ENCODE results near the gene ZNF385B.

The ZNF385B gene

DNA sequence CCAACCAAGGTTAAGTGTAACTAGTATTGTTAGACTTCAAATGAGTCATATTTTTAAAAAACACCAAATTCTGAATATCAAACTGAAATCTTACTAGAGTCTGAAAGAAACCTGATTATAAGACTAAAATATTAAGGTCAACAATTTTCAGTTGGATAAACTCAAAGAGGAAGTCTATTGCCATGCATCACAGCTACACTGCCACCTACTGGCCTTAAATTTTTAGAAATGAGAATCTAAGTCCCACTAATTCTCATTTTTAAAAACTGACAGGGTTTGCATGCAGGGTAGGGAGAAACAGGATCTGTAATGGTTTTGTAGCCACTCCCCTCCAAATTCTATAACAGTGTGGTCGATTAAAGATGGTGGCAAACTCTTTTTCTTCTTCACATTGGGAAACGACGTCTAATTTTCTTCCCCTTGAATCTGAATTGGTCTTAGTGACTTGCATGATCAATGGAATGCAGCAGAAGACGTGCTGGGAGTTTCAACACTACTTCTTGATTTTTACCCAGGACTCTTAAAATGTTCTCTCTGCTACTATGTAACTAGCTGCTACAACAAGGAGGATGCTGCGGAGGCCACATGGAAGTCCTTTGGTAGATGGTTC lies 420.7 kb downstream of the ZNF385B start:
- DNase-seq (ENCODE audit: low read depth): no peak

DNA sequence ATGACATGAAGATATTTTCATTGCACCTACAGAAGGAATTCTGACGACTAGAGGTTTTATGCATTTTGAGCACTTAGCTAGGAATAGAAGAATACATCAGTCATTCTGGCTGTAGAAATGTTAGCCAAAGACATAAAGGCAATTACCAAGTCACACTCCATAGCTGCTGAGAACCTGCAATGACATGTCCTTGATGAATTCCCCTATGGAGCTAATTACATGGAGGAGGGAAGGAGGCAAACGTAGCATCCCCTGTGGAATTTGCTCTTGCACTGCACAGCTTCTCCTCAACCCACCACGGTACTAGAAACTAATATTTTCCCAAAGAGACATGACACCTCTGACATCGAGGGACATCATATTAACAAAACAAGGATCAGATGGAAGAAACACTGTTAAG lies 422.8 kb downstream of the ZNF385B start:
- no peak for DNase-seq (ENCODE audit: low read depth)

DNA sequence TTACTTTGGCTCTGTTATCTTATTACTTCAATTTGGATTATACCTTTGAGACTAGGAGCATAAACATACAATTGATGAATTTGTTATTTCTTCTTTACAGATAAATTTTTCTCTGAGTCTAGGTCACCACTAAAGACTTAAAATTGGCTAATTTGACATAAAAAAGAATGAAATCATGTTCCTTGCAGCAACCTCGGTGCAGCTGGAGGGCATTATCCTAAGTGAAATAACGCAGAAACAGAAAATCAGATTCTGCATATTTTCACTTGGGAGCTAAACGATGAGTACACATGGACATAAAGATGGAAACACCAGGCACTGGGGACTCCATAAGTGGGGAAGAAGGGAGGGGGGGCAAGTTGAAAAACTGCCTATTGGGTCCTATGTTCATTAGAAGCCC lies 424.0 kb downstream of the ZNF385B start:
- DNase-seq (ENCODE audit: low read depth): no peak

DNA sequence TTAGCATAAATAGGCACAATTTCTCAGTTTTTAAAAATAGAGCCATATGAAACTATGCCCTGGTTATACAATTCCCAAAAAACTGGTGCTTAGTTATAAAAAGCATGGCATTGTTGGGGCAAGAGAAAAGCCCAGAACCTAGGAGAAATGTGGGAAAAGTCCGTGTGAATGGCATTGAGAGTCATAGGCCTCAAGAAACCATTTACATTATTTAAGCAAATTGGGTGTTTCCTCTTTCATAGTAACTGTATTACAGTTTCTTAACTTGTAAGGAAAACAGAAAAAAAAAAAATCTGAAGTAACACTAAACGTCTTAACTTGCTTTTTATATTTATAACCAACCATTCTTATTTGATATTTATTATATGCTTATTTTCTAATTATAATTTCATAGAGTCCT lies 425.8 kb downstream of the ZNF385B start:
- DNase-seq (ENCODE audit: low read depth): no peak

DNA sequence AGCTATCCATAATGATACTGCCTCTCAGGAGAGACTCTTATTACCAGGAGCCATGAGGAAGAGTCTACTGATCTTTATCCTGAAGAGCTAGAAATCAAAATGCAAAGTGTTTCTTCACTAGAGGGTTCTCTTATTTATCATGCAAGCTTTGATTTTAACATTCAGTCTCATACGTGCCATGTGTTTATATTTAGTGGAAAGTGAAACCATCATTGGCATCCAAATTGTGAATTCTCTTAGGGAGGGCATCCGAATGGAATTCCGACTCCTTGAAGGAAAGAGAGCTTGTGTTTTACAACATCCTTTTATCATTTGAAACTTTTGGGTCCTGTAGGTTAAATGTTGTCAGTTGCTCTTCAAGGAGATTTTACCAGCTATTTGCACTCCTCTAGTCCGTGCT lies 426.4 kb downstream of the ZNF385B start:
- no peak for DNase-seq (ENCODE audit: low read depth)

DNA sequence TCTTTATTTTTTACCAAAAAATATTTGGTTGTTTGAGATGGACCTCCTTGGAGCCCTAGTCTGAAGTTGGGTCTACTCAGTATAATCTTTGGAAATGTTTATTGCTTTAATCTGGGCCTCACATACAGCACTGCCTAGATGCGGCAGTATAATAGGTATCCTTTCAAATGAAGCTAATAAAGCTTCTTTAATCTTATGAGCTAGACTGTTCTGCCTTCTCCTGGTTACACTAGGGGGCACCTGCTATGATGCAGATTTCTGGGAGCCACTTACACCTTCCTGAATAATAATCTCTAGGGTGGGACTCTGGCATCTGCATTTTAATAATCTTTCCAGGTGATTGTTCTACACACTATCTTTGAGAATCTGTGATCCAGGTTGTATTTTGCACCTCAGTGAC lies 427.1 kb downstream of the ZNF385B start:
- no peak for DNase-seq (ENCODE audit: low read depth)

DNA sequence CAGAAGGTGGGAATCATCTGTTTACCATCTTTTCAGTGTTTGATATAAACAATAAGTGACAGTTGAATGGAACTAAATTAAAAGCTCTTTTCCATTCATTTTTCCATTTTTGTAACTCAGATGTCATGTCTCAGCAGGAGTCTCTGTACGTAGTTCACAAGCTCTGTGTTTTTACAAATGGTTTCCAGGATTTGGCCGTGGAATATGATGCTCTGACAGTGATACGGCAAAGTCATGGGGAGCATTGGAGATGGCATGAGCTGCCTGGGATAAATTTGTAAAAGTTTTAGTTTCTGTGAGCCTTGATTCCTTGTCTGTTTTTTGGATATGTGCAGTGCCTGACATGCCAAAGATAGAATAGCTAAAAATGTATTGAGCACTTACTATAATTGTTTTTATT lies 428.7 kb downstream of the ZNF385B start:
- no peak for DNase-seq (ENCODE audit: low read depth)

DNA sequence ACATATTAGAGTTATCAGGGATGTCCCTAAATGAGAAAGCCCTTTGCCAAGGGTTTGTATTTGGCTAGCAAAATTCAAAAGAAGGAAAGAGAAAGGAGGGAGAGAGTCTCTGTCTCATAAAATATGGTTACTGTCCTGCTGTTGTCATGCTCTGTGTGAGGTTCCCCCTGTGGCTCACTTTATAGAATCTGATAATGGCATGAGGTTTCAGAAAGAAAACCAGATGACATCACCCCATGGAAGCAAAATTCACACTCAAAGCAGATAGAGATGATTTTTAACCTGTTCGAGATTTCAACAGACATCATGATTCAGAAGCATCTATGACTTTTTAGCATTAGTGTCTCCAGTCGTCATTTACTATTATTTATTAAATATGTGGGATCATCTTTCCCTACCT lies 431.8 kb downstream of the ZNF385B start:
- no peak for DNase-seq (ENCODE audit: low read depth)

DNA sequence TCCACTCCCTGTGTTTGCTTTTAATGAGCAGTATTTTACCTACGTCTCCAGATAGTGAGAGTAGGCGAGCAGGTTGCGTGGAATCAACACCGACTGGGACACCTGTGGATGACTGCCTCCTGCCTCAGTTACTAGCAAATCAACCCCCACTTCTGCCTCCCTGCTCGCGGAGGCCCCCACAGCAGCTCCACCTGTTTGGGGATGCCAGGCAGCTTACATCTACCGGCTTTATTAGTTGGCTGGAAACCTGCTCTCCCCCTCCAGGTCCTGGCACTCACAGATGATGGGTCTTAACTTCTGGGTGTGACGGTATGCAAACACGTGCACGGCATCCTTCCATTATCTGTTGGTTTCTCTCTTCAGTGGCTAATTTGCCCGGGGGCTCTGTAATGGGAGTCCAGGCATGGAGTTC lies 432.3 kb downstream of the ZNF385B start:
- no peak for DNase-seq (ENCODE audit: low read depth)

DNA sequence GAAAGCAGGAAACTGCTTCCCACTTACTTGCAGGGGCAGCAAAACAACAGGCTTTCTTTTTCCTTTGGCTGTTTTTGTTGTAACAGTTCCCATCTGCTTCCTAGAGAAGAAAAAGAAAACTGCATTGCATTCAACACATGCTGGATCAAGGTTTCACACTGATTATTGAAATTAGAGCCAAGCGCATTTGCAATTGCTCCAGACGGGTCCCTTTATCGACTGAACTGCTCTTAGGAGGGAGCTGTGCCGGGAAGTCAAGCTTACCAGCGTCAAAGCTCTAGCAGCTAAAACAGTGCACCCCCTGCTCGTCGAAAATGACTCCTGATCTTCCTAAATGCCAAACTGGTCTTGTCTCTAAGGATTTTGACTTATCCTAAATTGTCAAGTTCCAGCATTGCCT lies 432.8 kb downstream of the ZNF385B start:
- DNase-seq (ENCODE audit: low read depth): no peak

DNA sequence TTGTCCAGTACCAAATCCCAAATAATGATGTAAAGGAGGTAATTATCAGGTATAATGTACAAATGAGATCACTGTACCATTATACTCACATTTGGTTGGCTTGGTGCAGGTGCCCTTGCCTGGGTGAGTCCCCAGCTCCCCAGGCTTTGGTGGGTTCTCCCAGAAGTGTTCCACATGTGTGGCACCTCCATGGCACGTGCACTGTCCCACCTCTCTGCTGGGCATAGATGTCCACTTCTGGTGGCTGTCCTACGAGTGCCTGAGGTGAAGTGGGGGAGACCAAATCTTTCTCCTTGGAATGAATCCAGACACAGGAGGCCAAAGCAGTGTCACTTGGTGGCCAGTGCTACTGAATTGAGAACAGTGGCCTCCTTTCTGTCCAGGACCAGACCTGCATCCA lies 434.3 kb downstream of the ZNF385B start:
- no peak for DNase-seq (ENCODE audit: low read depth)

DNA sequence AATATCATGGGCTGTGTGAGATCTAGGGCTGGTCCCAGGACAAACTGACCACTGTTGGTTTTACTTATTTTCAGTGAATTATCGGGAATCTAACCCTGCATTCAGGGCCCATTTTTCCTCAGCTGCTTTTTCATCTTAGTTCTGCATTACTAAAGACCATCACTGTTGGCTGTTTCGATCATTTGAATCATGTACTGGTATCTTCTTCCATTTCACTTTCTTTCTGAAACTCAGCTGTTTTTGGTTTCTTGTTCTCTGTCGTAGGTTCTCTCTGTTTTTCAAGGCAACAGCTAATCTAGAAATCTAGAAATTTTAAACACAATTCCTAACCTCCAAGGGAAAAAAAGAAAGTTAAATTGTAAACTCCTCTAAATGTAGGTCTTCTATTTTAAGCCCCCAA lies 436.8 kb downstream of the ZNF385B start:
- no peak for DNase-seq (ENCODE audit: low read depth)

DNA sequence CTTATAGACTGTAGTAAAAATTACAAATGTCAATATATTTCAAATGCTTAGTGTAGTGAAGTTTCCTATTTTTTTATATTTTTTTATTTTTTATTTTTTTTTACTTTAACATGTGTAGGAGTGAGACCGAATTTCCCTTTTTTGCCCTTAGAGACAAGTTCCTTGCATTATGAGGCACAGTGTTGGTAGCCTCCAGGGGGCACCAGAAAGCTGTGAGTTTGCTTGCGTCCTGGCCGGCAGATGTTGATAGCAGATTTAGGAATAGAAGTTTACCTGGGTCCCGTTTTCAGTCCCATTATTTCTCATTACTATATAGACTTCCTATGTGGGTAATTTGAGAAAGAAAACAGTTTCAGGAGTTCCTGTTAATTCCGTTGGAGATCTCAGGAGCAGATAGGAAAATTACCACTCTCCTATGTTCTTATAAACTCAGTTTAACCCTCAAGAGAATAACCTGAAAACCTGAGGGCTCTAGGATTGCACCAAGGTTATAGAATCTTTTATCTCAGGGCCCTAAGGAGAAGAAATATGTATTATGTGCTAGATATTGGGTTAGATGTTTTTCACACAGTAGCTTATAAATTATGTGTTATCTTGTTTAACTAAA lies 439.3 kb downstream of the ZNF385B start:
- DNase-seq (ENCODE audit: low read depth): peak; percentile 27

DNA sequence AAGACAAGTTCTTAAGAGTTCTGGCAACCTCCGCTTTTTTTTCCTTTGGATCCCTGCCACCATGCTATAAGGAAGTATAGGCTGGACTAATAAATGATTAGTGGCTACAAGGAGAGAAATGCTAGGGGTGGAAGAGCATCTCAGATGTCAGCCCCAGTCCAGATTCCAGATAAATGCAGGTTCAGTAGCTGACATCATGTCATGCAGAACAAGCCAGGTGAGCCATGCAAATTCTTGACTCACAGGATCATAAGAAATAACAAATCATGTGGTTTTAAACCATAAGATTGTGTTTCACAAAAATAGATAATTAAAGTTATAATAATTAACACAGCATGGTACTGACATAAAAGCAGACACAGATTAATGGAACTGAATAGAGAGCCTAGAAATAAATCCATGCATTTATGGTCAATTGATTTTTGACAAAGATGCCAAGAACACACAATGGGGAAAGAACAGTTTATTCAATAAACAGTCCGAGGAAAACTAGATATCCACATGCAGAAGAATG lies 443.9 kb downstream of the ZNF385B start:
- DNase-seq (ENCODE audit: low read depth): no peak

DNA sequence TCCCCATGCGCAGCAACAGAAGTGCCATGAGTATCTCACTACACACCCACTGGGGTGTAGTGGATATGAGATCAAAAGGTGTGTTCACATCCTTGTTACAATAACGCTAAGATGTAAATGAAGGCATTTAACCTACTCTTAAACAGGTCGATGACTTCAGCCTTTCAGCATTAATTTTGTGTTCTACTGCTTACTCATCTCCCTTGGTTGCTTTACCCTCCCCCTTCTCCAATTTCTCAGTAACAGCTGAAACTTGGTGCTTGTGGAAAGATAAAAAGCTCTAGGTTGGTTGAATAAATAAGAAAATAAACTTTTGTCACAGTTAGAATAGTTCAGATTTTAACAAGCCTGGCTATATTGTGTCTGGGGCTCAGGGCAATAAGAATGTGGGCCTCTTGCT lies 449.3 kb downstream of the ZNF385B start:
- DNase-seq (ENCODE audit: low read depth): no peak

DNA sequence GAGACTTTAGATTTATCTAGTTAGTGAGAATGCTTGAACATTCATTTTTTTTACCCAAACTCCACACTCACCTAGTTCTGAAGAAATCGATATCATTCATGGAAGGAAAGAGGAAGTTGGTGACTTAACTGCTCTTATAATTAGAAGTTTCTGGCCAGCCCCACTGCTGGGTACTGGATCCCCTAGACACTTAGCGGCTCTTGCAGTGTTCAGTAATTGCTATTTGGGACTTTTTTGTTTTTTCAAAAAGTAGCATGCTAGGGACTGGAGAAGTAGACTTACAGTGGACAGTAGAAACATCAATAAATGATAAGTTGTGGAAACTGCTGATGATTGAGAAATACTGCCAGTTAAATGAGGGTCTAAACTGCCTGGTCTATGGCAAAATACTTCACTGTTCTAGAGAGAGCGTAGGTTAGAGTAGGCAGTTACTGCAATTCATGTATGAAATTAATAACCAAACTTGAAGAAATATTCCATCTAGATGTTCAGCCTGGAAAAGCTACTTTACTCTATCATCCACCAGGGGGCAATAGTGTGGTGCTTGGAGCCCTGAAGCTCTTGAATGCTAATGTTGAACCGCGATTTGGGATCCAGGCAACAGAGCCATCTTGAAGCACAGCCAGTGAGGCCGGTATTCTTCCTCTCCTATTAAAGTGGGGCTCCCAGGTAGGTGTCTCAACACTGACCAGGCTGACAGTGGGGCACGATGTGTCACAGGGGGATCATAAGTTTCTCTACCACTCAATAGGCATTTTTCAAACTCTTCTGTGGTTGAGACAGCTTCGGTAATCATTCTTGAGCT lies 450.7 kb downstream of the ZNF385B start:
- DNase-seq (ENCODE audit: low read depth): no peak

DNA sequence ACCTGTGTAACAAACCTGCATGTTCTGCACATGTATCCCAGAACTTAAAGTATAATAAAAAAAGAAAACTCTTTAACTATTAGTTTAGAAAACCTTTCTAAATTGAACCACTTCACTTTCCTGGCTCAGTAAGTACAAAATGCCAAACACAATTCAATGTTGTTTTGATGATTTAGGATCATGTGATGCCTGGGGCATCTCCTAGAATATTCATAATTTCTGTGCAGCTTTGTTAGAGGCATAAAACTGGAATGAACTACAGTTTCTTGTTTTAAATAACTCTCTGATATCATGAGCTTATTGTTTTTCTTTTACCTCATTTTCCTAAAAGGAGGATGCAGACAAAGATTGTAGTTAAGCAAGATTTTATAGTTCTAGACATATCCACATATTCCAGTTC lies 457.8 kb downstream of the ZNF385B start:
- DNase-seq (ENCODE audit: low read depth): no peak

DNA sequence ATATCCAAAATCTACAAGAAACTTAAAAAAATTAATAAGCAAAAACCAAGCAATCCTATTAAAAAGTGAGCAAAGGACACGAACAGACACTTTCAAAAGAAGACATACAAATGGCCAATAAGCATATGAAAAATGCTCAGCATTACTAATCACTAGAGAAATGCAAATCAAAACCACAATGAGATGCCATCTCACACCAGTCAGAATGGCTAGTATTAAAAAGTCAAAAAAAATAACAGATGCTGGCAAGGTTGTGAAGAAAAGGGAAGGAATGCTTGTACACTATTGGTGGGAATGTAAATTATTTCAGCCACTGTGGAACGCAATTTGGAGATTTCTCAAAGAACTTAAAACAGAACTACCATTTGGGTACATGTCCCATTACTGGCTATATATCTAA lies 467.9 kb downstream of the ZNF385B start:
- DNase-seq (ENCODE audit: low read depth): no peak
